Measurements from ENCODE around the gene MSX2. TPM values are rescaled to one million over a fixed set of nuclear protein-coding genes. Genes with fewer than 3 reads are reported as not detected.

Gene MSX2
- total and polyA plus RNA-seq, 2 donors from 2014 or later, result 0.37 to 0.79 TPM

- no peak for FAIRE-seq
Observed at GRCh38 chr5:174698156-174698555, 26.2 kb upstream of the MSX2 start.

DNA sequence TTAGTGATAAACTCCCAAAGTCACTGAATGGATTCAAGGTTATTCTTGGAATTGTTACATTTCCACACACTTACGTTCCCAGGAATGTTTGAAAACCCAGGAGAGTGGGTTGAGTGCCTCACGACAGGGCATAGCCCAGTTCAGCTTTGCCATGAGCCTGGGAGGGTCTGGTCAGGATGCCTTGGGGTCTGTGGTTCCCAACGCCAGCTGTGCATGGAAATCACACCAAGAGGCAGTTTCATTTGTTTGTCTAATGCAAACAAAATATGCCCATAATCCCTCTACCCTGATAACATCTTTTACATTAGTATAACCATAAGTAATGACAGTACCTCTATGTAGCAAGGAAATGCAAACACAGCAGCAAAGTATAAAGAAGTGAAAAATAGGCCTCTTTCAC, 25.3 kb upstream of the MSX2 start:
- no peaks in the 10 kb centered on the region for H3K36me3 ChIP-seq (ENCODE audit: control insufficient read depth in 2 of 3, insufficient read depth in 3 of 3, low read length in 3 of 3)
- no peak for DNase-seq
- H3K4me3 ChIP-seq (ENCODE audit: low read length in 3 of 3), result no peak overlapping the region
- peaks cover 3% of the 10 kb centered on the region for H3K27me3 ChIP-seq (ENCODE audit: control insufficient read depth, insufficient read depth, low read length)
- no peak overlapping the region for H3K27ac ChIP-seq (ENCODE audit: low read depth in 2 of 2, low read length in 2 of 2)
- no peaks in the 10 kb centered on the region for H3K4me1 ChIP-seq (ENCODE audit: control insufficient read depth in 2 of 3, insufficient read depth in 2 of 3, low read depth in 1 of 3, low read length in 3 of 3)
- TF ChIP-seq, protein P1, sequence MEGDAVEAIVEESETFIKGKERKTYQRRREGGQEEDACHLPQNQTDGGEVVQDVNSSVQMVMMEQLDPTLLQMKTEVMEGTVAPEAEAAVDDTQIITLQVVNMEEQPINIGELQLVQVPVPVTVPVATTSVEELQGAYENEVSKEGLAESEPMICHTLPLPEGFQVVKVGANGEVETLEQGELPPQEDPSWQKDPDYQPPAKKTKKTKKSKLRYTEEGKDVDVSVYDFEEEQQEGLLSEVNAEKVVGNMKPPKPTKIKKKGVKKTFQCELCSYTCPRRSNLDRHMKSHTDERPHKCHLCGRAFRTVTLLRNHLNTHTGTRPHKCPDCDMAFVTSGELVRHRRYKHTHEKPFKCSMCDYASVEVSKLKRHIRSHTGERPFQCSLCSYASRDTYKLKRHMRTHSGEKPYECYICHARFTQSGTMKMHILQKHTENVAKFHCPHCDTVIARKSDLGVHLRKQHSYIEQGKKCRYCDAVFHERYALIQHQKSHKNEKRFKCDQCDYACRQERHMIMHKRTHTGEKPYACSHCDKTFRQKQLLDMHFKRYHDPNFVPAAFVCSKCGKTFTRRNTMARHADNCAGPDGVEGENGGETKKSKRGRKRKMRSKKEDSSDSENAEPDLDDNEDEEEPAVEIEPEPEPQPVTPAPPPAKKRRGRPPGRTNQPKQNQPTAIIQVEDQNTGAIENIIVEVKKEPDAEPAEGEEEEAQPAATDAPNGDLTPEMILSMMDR (IDR thresholded peaks at IDR 0.05; ENCODE audit: borderline replicate concordance, extremely low read depth, insufficient read depth), result no peak
- intact Hi-C loops (cut with DNase I), result no loop called here
- no peak for FAIRE-seq
- no peaks in the 10 kb centered on the region for H3K9me3 ChIP-seq (ENCODE audit: control insufficient read depth in 2 of 3, insufficient read depth in 1 of 3, low read length in 3 of 3)
- H3K9ac ChIP-seq (ENCODE audit: low read length in 3 of 3), result no peak overlapping the region

More at GRCh38 chr5:174698156-174698555, 26.2 kb upstream of the MSX2 start:
- TF ChIP-seq, protein P1 (IDR thresholded peaks at IDR 0.05; ENCODE audit: borderline replicate concordance, extremely low read depth, insufficient read depth), result no peak
- Histone ChIP-seq H3K27me3 (ENCODE audit: control insufficient read depth, insufficient read depth, low read length) (peaks cover 9% of the 10 kb centered on the region), H3K27ac (ENCODE audit: low read depth in 2 of 2, low read length in 2 of 2) (no peak overlapping the region), H3K4me1 (ENCODE audit: control insufficient read depth in 2 of 3, insufficient read depth in 2 of 3, low read depth in 1 of 3, low read length in 3 of 3) (no peaks in the 10 kb centered on the region), H3K36me3 (ENCODE audit: control insufficient read depth in 2 of 3, insufficient read depth in 3 of 3, low read length in 3 of 3) (no peaks in the 10 kb centered on the region), H3K4me3 (ENCODE audit: low read length in 3 of 3) (no peak overlapping the region), H3K9me3 (ENCODE audit: control insufficient read depth in 2 of 3, insufficient read depth in 1 of 3, low read length in 3 of 3) (no peaks in the 10 kb centered on the region), H3K9ac (ENCODE audit: low read length in 3 of 3) (no peak overlapping the region)
- DNase-seq, result no peak
- intact Hi-C loops (cut with DNase I), result no loop called here

DNA sequence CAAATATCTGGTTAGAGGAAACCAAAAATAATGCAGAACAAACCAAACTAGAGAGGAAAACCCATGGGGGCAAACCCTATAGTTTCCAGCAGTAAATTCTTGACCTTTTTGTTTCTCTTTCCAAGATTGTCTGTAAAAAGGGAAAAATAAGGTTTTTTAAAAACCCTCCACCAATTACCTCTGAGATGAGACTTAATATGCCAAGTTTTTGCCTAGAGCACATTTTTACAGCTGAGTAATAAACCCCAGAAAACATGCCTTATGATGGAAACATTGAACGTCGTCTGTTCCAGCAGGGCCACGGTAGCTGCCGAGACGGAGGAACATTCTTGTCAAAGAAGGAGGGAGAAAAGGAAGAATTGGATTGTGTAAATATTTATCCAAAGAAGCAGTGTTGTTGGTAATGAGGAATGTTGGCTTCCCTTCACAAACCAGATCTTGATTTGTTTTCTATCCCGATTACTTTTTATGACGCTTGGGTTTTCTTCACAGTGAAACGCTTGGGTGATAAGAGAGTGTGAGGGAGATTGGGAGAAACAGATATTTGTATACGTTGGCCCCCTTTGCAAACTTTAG, 17.3 kb upstream of the MSX2 start:
- FAIRE-seq (no peak), DNase-seq (no peak)
- Histone ChIP-seq H3K9me3 (ENCODE audit: control insufficient read depth in 2 of 3, insufficient read depth in 1 of 3, low read length in 3 of 3) (no peaks in the 10 kb centered on the region), H3K27ac (ENCODE audit: low read depth in 2 of 2, low read length in 2 of 2) (no peak overlapping the region), H3K4me3 (ENCODE audit: low read length in 3 of 3) (no peak overlapping the region), H3K4me1 (ENCODE audit: control insufficient read depth in 2 of 3, insufficient read depth in 2 of 3, low read depth in 1 of 3, low read length in 3 of 3) (no peaks in the 10 kb centered on the region), H3K9ac (ENCODE audit: low read length in 3 of 3) (no peak overlapping the region), H3K36me3 (ENCODE audit: control insufficient read depth in 2 of 3, insufficient read depth in 3 of 3, low read length in 3 of 3) (no peaks in the 10 kb centered on the region), H3K27me3 (ENCODE audit: control insufficient read depth, insufficient read depth, low read length) (peaks cover 22% of the 10 kb centered on the region)
- intact Hi-C loops (cut with DNase I), result no loop called here
- TF ChIP-seq, protein P1 (IDR thresholded peaks at IDR 0.05; ENCODE audit: borderline replicate concordance, extremely low read depth, insufficient read depth), result no peak

GRCh38 chr5:174707671-174708070, 16.7 kb upstream of the MSX2 start:
- Histone ChIP-seq H3K4me1 (ENCODE audit: control insufficient read depth in 2 of 3, insufficient read depth in 2 of 3, low read depth in 1 of 3, low read length in 3 of 3) (no peaks in the 10 kb centered on the region), H3K27me3 (ENCODE audit: control insufficient read depth, insufficient read depth, low read length) (peaks cover 22% of the 10 kb centered on the region), H3K9me3 (ENCODE audit: control insufficient read depth in 2 of 3, insufficient read depth in 1 of 3, low read length in 3 of 3) (no peaks in the 10 kb centered on the region), H3K4me3 (ENCODE audit: low read length in 3 of 3) (no peak overlapping the region), H3K36me3 (ENCODE audit: control insufficient read depth in 2 of 3, insufficient read depth in 3 of 3, low read length in 3 of 3) (no peaks in the 10 kb centered on the region), H3K9ac (ENCODE audit: low read length in 3 of 3) (no peak overlapping the region), H3K27ac (ENCODE audit: low read depth in 2 of 2, low read length in 2 of 2) (no peak overlapping the region)
- TF ChIP-seq, protein P1 (IDR thresholded peaks at IDR 0.05; ENCODE audit: borderline replicate concordance, extremely low read depth, insufficient read depth), result no peak
- DNase-seq (no peak), FAIRE-seq (no peak)
- intact Hi-C loops (cut with DNase I), result no loop called here
